Measurements from ENCODE around the gene SMYD3. TPM values are rescaled to one million over a fixed set of nuclear protein-coding genes. Genes with fewer than 3 reads are reported as not detected.
"Not testable (repeated sequence)": the region's sequence is repeated elsewhere in the genome, so short reads cannot be mapped to it uniquely, and the experiment has no call there.

The SMYD3 gene
- total RNA-seq, 1 donor from 2014 or later = 28.3 TPM

GRCh38 chr1:246099570-246099969, 407.5 kb downstream of the SMYD3 start:
- DNase-seq = peak; percentile 33

- DNase-seq = no peak
Observed at GRCh38 chr1:246096356-246096755, 410.7 kb downstream of the SMYD3 start.

- DNase-seq = no peak
Observed at GRCh38 chr1:246095443-246095842, 411.6 kb downstream of the SMYD3 start.

GRCh38 chr1:246093230-246093629, 413.8 kb downstream of the SMYD3 start:
- no peak for DNase-seq

- no peak for DNase-seq
Observed at GRCh38 chr1:246092136-246092535, 414.9 kb downstream of the SMYD3 start.

- no peak for DNase-seq
Observed at GRCh38 chr1:246091477-246091876, 415.6 kb downstream of the SMYD3 start.

GRCh38 chr1:246086191-246086590, 420.9 kb downstream of the SMYD3 start:
- DNase-seq = no peak

- no peak for DNase-seq
Observed at GRCh38 chr1:246083416-246083815, 423.7 kb downstream of the SMYD3 start.

GRCh38 chr1:246081856-246082668, 425.0 kb downstream of the SMYD3 start:
- DNase-seq = no peak

GRCh38 chr1:246081138-246081702, 425.9 kb downstream of the SMYD3 start:
- DNase-seq = no peak

GRCh38 chr1:246080031-246080430, 427.0 kb downstream of the SMYD3 start:
- DNase-seq = no peak

GRCh38 chr1:246078888-246079252, 428.2 kb downstream of the SMYD3 start:
- no peak for DNase-seq

- no peak for DNase-seq
Observed at GRCh38 chr1:246078126-246078887, 428.8 kb downstream of the SMYD3 start.

GRCh38 chr1:246077476-246077875, 429.6 kb downstream of the SMYD3 start:
- no peak for DNase-seq

- DNase-seq = no peak
Observed at GRCh38 chr1:246074421-246074820, 432.7 kb downstream of the SMYD3 start.

- DNase-seq = no peak
Observed at GRCh38 chr1:246072456-246072955, 434.6 kb downstream of the SMYD3 start.

GRCh38 chr1:246071981-246072380, 435.1 kb downstream of the SMYD3 start:
- DNase-seq = not testable (repeated sequence)

GRCh38 chr1:246071561-246071960, 435.5 kb downstream of the SMYD3 start:
- DNase-seq = not testable (repeated sequence)

- no peak for DNase-seq
Observed at GRCh38 chr1:246069581-246069980, 437.5 kb downstream of the SMYD3 start.

- no peak for DNase-seq
Observed at GRCh38 chr1:246068619-246069509, 438.2 kb downstream of the SMYD3 start.

- DNase-seq = no peak
Observed at GRCh38 chr1:246068217-246068512, 438.9 kb downstream of the SMYD3 start.
